Measurements from ENCODE around the gene TRDMT1.

GRCh38 chr10:17113346-17113745 is 88.1 kb downstream of the TRDMT1 start:
- no peak for TF ChIP-seq CTCF (IDR thresholded peaks at IDR 0.05)
- no peak for TF ChIP-seq POLR2A (IDR thresholded peaks at IDR 0.05)
